Activated effector memory CD4-positive, alpha-beta T cell treated with anti-CD3 and anti-CD28 coated beads, Interleukin-2, amount 50 U/mL, for 16 hours (primary cell): Measurements from ENCODE around the gene PXN.

ENCODE experiments used
- DNase-seq: peaks from one replicate; pipeline ENCODE4 v3.0.0-alpha.2; 2020

The PXN gene

DNA sequence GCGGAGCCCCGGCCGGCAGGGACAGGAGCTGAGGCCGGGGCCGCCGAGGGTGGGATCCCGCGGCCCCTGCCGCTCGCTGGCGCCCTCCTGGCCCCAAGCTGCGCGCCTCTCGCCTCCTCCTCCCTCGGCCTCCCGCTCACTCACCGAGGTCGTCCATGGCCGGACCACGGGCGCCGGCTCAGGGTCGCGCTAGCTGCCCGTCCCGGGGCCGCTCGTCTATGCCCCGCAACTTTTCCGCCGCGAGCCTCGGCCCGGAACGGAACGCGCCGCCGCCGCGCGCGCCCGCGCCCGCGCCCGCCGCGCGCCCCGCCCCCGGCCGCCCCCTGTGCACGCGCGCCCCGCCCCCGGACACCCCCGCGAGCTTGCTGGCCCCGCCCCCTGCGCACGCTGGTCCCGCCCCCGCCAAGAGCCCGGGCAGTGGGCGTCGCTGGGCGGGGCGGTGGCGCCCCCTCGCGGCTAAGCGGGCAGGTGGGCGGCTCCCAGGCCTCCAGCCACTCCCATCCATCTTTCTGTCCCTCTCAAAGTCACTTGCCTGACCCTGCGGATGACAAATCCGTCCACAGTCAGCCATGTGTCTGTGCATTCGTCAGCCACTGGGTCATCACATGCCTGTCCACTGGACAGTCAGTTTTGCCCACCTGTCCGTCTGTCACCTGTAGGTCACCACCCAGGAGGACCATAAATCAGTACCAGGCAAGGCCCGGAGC, at the start of gene PXN:
Gene PXN, minus strand, starts transcription at position 258 of the 707 bp plus-strand sequence. Its CDS starts 101 bp downstream, at position 157.
- peak; percentile 97 for DNase-seq

DNA sequence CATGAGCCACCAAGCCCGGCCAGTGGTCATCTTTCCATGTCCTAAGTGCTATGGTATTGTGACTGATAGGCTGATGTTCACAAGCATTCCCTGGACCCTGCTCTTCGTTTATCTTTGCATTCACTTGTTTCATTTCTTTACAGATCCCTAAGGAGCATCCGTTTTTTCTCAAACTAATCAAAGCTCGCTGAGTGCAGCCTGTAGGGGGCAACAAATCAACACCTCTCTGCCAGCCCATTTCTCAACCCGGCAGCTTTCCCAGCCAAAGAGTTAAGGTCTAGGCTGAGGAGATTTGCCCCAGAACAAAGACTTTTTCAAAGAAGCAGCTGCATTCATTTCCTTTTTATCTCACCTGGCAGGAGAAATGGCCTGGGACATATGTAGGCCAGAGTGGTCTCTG, 48.7 kb upstream of the PXN start:
- DNase-seq, result no peak

DNA sequence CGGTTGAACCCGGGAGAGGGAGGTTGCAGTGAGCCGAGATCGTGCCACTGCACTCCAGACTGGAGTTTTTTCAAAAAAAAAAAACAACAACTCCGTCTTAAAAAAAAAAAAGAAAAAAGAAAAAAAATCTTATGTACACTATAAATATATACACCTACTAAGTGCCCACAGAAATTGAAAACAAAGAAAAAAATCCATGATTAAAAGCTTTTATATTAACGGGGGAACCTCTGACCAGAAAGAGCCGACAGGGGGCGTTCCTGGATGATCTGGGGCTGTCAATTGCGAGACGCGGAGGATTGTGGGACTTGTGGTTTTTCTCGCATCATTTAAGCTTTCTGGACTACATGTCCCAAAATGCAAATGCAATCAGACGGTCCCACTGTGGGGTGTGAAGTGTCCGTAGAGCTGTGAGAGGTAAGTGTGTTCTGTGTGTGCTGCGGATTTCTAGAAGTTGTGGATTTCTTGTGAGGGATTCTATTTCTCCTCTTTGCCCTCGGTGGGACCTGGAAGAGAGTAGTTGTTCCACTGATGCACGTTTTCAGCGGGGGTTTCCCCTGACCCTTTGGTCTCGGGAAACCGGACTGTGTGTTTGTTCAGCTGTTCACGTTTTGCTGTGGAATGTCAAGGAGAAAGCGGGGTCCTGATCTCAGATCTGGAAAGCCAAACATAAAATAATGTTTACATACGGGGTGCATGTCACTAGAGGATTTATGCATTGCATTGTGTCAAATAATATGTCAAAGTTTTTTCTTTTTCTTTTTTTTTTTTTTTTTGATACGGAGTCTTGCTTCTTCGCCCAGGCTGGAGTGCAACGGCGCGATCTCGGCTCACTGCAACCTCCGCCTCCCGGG, 36.7 kb upstream of the PXN start, which contains the start of gene SIRT4:
Gene SIRT4, plus strand, starts transcription at position 360 of the 854 bp plus-strand sequence. CDS start 1,241 bp downstream, outside the sequence.
- peak; percentile 95 for DNase-seq

DNA sequence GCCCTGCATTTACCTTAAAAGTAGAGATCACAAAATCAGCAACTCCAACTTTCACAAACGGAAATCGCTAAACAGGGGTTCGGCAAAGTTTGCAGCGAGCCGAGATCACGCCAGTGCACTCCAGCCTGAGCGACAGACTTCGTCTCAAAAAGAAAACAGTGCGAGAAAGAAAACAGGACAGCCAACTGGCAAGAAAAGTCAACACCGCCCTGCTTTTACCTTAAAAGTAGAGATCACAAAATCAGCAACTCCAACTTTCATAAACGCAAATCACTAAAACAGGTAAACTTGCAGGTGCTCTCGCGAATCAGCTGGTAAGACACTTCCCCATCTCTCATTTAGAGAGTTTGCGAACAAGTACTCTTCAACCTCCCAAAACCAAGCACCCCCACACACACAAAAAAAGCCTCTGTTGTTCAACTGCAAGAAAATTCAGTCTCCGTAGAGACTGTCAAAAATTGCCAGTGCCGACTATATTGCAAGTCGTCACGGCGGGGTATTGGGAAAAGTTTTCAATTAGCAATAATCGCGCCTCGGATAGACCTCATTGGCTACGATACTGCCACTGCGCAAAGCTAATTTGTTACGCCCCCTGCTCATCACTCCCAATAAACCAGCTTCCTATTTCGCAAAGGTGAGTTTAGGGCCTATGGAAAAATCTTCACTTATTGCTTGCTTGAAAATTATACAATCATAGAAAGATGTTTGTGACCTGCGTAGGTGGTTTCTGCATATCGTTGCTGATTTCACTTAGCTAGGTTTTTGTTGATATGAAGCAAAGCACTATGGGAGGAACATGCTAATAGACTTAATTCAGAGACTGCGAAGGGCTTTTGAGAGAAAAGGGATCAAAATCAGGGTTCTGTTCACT, 27.4 kb upstream of the PXN start, which contains the start of gene RNU4-1:
Gene RNU4-1, minus strand, starts transcription at position 577 of the 871 bp plus-strand sequence.
- DNase-seq, result peak; percentile 89

DNA sequence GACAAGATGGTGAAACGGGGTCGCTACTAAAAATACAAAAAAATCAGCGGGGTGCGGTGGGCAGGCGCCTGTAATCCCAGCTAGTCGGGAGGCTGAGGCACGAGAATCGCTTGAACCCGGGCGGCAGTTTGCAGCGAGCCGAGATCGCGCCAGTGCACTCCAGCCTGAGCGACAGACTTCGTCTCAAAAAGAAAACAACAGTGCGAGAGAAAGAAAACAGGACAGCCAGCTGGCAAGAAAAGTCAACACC, 26.8 kb upstream of the PXN start:
- no peak for DNase-seq

DNA sequence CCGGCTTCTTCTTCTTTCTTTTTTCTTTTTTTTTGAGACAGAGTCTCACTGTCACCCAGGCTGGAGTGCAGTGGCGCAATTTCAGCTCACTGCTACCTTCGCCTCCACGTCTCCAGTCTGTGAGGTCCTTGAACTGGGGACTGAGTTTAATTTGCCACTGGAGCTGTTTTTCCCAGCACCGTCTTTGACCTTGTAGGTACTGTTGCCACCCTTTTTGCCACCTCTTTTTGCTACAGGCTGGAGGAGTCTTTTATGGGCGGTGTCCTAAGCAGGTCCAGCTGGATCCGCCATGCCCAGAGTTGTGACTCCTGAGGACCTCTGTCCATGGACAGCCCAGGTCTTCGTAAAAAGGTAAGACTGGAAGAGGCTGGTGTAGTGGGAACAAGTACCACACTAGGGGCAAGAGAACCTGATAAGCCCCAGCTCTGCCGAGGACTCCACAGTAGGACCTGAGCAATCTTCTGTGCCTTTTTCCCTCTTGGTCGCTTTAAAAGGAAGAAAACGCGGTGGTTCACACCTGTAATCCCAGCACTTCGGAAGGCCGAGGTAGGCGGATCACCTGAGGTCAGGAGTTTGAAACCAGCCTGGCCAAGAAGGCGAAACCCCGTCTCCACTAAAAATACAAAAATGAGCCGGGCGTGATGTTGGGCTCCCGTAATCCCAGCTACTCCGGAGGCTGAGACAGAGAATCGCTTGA, 25.2 kb upstream of the PXN start:
- DNase-seq, result peak; percentile 78

DNA sequence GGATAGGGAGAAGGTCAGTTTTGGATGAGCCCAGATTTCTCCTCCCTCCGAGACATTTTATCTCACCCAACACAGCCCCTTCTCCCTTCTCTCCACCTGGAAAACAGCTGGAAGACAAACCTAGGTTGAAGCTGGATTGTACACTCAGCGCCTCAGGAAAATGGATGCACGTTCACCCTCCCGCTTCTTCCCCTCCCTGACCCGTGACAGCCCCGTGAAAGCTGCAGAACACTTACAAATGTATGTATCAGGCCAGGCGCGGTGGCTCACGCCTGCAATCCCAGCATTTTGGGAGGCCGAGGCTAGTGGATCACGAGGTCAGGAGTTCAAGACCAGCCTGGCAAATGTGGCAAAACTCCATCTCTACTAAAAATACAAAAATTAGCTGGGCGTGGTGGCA, 22.0 kb upstream of the PXN start:
- no peak for DNase-seq

DNA sequence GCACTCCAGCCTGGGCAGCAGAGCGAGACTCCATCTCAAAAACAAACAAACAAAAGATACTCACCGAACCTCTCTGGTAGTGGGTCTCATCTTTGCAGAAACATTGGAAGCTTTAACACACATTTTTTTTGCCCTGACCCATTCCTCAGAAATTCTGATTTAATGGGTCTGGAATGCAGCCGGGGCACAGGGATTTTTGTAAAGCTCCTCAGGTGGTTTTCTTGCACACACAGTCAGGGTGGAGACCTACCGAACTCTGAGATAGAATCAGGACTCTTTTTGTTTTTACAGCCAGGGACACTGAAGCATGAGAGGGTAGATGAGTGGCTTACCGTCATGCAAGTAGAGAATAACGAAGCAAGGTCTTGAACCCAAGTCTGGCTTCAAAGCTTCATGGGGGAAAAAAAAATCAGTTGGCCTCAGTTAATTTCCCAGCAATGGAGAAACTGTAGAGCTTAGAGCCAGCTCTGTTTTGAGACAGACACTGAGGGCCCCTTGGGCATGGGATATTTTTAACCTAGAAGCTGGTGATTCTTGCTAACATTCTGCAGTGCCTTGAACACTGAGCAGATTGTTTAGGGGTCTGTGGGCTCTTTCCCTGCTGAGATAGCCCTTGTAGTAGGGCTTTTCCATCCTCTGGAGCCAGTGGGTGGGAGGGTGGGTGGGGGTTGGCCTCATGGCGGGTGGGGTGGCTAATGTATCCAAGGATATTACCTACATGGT, 21.4 kb upstream of the PXN start:
- no peak for DNase-seq

DNA sequence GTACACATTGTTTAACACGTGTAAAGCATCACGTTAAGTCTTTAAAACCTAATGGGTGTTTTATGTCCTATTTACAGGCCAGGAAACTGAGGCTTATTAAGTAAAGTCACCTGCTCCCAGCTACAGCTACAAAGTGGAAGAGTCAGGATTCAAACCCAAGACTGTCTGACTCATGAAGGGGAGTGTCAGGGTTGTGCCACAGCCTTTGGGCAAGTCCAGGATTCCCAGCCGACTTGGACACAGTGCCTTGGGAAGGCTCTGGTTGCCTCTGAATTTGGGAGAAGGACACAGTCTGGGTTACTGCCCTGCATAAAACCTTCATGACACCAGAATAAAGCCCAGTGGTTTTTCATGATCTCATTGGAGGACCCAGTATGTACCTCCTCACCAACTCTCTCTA, 18.9 kb upstream of the PXN start:
- no peak for DNase-seq

DNA sequence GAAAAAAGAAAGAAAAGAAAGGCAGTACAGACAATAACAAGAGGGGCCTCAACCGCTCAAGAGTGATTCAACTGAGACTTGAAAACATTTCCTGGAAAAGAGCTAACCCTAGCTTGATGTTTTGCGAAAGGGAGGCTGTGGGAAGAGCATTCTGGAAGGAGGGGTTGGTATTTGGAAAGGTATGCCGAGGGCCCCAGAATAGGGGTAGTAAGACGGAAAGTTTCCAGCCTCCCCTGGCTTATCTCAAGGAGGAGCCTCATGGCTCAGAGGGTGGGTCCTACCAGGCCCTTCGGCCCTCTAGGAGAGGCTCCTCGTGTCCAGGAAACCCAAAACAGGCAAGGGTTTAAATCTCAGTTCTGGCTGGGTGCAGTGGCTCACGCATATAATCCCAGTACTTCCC, 17.8 kb upstream of the PXN start:
- DNase-seq, result no peak

DNA sequence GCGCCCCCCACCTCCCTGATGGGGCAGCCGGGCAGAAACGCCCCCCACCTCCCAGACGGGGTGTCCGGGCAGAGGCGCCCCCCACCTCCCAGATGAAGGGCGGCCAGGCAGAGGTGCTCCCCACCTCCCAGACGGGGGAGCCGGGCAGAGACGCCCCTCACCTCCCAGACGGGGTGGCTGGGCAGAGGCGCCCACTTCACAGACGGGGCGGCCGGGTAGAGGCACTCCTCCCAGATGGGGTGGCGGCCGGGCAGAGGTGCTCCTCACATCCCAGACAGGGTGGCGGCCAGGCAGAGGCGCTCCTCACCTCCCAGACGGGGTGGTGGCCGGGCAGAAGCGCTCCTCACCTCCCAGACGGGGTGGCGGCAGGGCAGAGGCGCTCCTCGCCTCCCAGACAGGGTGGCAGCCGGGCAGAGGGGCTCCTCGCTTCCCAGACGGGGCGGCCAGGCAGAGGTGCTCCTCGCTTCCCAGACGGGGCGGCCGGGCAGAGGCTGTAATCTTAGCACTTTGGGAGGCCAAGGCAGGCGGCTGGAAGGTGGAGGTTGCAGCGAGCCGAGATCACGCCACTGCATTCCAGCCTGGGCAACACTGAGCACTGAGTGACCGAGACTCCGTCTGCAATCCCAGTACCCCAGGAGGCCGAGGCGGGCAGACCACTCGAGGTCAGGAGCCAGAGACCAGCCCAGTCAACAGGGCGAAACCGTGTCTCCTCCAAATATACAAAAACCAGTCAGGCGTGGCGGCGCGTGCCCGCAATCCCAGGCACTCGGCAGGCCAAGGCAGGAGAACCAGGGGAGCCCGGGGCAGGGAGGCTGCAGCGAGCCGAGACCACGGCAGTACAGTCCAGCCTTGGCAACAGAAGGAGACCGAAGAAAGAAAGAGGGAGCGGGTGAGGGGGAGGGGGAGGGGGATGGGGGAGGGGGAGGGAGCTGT, 12.9 kb upstream of the PXN start:
- no peak for DNase-seq

DNA sequence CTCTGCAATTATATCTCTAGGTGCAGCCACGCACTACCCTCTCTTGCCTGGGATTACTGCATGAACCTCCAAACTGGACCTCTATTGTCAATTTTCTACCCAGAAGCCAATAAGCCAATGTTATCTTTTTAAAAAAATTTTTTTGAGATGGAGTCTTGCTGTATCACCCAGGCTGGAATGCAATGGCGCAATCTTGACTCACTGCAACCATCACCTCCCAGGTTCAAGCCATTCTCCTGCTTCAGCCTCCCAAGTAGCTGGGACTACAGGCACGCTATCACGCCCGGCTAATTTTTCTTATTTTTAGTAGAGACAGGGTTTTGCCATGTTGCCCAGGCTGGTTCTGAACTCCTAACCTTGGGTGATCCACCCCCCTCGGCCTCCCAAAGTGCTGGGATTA, 11.2 kb upstream of the PXN start:
- DNase-seq, result no peak

DNA sequence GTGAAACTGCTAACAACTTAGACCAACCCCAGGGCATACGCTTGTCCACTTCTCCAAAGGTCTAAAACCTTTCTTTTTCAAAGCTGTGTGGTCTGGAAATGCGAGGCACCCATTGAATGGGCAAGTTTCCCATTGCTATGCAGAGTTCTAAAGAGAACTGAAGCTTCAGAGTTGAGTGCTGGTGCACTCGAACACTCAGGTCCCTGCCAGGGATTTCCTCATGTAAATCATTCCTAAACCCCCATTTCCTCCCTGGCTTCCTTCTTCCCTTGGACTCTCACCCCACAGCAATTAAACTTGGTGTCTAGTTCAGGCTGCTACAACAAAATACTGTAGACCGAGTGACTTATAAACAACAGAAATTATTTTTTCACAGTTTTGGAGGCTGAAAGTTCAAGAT, 2.2 kb upstream of the PXN start:
- no peak for DNase-seq

DNA sequence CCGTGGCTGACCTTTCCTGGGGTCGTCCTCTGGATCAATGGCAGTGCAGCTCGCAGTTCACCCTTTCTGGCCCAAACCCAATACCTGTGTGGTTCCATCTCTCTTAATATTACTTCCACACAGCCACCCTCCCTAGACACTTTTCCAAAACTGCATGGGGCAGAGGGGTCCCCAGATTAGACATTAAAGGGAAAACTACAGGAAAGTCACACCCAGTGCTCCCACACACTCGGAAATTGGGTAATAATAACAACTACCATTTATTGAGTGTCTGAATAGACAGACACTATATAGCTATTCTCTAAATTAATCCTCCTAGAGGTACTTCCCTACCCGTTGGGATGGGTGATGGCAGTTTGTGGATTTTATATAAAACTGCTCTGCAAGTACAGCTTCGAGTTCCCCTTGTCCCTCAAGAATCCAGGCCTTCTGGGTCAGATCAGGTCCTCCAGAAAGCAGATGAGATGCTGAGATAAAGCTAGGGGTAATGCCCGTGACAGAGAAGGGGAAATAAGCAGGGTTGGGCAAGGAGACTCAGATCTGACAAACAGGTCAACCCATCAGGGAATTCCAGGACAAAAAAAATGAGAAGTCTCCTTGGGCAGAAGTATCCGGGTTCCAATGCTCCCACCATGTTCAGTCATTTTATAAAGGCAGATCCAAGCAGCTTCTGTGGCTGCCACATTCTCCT, 795 bp upstream of the PXN start:
- no peak for DNase-seq

DNA sequence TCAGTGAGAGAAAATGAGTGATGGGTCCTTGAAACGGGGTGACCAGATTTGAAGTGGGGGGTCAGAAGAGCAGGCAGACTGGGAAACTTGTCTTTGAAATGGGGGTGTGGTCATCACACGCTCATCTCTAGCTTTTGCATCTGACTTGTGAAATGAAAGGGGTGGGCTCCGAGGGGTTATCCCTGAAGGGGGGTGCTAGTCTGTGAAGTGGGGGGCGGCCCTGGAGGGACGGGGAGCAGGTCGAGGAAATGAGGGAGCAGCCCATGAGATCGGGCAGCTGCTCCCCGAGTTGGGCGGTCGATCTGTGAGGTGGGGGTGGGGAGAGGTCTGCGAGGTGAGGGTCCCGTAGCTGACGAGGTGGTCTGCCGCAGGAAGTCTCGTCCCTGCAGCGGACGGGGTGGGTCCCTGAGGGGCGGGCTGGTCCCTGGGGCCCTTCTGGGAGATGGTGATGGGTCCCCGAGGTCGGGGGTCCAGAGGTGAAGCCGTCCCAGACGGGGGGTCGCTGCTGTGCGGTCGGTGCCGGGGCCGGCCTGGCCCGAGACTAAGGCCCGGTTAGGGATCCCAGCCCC, 542 bp downstream of the PXN start:
- DNase-seq, result no peak

DNA sequence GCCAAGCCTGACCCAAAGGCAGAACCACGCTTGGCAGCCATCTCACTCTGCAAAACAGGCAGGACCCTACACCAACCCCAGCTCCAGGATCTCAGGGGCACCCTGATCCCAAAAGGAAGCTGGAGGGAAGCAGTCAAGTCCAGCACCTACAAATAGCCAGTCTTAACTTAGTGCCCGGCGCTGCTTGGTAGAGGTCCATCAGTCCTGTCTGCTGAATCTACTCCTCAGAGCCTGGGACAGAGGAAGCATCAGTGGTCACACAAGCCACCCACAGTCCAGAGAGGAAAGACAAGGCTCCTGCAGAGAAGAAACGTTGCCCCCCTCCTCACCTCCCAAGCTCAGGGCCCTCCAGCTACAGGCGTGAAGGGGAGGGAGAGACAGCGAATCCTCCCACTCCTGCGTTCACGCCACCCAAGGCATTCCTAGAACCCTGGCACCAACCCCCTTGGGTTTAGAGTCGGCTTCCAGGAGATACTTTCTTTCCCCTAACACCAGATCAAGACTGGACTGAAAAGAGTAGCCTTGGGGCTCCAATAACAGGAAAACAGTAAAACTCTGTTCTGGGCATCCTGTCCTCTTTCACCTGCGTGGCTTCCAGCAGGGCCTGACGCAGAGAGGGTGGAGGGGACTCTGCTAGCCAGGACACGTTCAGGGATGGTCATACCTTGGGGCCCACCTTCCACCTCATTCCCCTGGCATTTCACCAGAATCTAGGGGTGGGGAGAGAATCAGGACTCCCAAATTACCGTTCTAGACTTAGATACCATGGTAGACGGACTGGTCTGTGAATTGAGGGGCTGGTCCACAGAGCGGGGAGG, 1.2 kb downstream of the PXN start:
- no peak for DNase-seq

DNA sequence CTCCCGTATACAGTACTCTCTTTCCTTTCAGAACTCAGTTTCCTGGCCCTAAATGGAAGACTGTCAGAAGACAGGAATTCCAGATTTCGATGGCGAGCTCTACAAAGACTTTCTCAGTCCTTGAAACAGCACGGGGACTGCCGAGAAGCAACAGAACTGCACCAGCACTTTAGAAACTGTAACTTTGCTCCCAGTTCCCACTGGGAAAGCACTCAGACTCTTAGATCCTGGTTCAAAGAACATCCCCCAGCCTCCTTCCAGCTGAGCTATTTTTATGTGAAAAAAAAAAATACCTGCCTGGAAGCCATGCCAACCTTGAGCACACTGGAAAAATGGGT, 1.8 kb downstream of the PXN start:
- DNase-seq, result no peak

DNA sequence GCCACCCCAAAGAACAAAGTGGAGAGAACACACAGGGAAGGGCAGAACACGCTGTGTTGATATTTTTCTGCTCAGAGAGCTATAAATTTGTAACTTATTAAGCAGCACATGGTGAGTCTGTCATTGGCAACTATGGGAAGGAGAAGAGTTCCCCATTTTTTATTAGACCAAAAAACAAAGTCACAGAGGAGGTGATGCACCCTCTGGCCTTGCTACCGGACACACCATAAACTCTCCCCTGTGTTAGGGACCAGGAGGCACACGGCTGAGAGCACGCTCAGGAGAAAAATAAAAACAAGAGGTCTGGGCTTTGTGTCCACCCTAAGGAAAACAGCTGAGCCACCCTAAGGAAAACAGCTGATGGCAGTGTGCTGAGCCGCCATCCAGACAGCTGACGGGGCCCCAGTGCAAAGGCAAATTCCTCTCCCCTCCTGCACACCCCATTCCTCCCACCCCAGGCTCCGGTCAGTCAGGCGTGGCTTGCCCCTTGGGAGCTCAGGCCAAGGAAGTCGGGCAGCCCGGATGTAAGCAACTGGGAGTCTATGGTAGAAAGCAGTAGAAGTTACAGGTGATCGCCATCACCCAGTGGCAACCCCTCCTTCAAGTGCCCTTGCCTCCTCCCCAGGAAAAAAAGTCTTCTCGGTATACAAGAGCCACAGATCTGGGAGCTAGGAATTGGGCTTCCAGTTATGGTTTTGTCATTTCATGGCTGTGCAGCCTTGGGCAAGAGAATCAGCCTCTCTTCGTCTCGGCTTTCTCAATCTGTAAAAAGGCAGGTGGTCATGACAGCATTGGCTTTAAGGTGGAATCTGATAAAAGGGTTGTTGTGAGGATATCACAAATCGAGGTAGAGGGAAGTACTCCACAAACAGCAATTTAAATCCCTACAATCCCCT, 2.4 kb downstream of the PXN start:
- DNase-seq, result no peak
